HG03025 (cell line): ENCODE measurements around the gene ZFP62.

Experiments
- ATAC-seq: cut with Tn5 transposase; IDR thresholded peaks from one replicate; pipeline ENCODE4 v1.9.1; 2021; ENCODE audit warnings: mild to moderate bottlenecking, moderate library complexity; ENCODE audit not compliant: unreplicated experiment, low FRiP score

Gene ZFP62

GRCh38 chr5:180869587-180869986, 8.5 kb upstream of the ZFP62 start:
- ATAC-seq: no peak

GRCh38 chr5:180868960-180869359, 7.9 kb upstream of the ZFP62 start:
- ATAC-seq: no peak

GRCh38 chr5:180866985-180867384, 5.9 kb upstream of the ZFP62 start:
- ATAC-seq: no peak

- no peak for ATAC-seq
Observed at GRCh38 chr5:180865981-180866695, 5.1 kb upstream of the ZFP62 start.

GRCh38 chr5:180862645-180863044, 1.6 kb upstream of the ZFP62 start:
- no peak for ATAC-seq

- peak; percentile 48 for ATAC-seq
Observed at GRCh38 chr5:180860273-180860886, 696 bp downstream of the ZFP62 start.

- no peak for ATAC-seq
Observed at GRCh38 chr5:180858586-180858985, 2.5 kb downstream of the ZFP62 start.

GRCh38 chr5:180853848-180854176, 7.3 kb downstream of the ZFP62 start:
- ATAC-seq: no peak

GRCh38 chr5:180853121-180853847, 7.8 kb downstream of the ZFP62 start:
- no peak for ATAC-seq

- ATAC-seq: no peak
Observed at GRCh38 chr5:180852495-180852894, 8.6 kb downstream of the ZFP62 start.

GRCh38 chr5:180850434-180851078, 10.5 kb downstream of the ZFP62 start:
- ATAC-seq: no peak

- no peak for ATAC-seq
Observed at GRCh38 chr5:180849827-180850226, 11.2 kb downstream of the ZFP62 start.

- no peak for ATAC-seq
Observed at GRCh38 chr5:180848878-180849277, 12.2 kb downstream of the ZFP62 start.

GRCh38 chr5:180848265-180848664, 12.8 kb downstream of the ZFP62 start:
- no peak for ATAC-seq

GRCh38 chr5:180847026-180847425, 14.1 kb downstream of the ZFP62 start:
- ATAC-seq: no peak

- no peak for ATAC-seq
Observed at GRCh38 chr5:180844858-180845257, 16.2 kb downstream of the ZFP62 start.

GRCh38 chr5:180844432-180844831, 16.6 kb downstream of the ZFP62 start:
- no peak for ATAC-seq

- ATAC-seq: no peak
Observed at GRCh38 chr5:180839935-180840334, 21.1 kb downstream of the ZFP62 start.

- ATAC-seq: no peak
Observed at GRCh38 chr5:180839227-180839626, 21.8 kb downstream of the ZFP62 start.

- no peak for ATAC-seq
Observed at GRCh38 chr5:180837478-180837877, 23.6 kb downstream of the ZFP62 start.

GRCh38 chr5:180832638-180833068, 28.4 kb downstream of the ZFP62 start:
- peak; percentile 52 for ATAC-seq
